HT-29 (cell line): ENCODE measurements around the gene PDLIM5. TPM values are rescaled to one million over a fixed set of nuclear protein-coding genes. Genes with fewer than 3 reads are reported as not detected.

Experiments used
- DNase-seq: peaks from one replicate; pipeline ENCODE4 v3.0.0-alpha.2; 2015; ENCODE audit warnings: low spot score
- total RNA-seq: library from RNA; depleted of rRNA; stranded (reverse); fragments of >200 nt; shearing (Covaris generic); gene quantifications from 2 replicates; pipeline ENCODE4 v1.2.3, GENCODE V29; 2014

PDLIM5 gene
- total RNA-seq, 1 experiment from 2014 or later = 74.5 TPM

DNA sequence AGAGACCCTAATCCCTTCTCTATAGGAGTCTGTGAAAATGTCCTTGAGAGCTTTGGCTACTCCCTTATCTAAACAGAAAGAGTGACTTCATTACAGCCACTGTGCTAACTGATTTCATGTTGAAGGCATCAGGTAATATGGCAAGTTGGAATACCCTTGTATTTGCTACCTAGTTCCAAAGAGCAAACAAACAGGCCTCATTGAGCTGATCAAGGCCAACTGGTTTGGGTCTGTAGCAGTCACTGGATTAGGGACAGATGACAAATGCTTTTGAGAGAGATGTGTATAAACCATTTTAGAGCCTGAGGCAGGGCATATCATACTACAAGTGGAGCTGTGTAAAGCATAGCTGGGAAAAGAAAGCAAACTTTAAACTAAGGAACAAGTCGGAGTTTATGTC lies 22.9 kb upstream of the PDLIM5 start:
- DNase-seq = no peak

- no peak for DNase-seq
These were observed 21.3 kb upstream of the PDLIM5 start for GRCh38 chr4:94430406-94430805.

DNA sequence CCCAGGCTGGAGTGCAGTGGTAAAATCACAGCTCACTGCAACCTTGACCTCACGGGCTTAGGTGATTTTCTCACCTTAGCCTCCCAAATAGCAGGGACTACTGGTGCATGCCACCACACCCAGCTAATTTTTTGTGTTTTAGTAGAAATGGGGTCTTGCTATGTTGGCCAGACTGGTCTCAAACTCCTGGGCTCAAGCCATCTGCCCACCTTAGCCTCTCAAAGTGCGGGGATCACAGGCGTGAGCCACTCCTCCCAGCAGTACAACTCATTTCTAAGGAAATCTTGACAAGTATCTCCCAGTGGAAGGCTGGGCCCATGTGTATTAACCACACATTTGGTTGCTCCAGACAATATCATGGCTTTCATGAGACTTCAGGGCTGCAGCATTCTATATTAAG lies 20.4 kb upstream of the PDLIM5 start:
- no peak for DNase-seq

DNA sequence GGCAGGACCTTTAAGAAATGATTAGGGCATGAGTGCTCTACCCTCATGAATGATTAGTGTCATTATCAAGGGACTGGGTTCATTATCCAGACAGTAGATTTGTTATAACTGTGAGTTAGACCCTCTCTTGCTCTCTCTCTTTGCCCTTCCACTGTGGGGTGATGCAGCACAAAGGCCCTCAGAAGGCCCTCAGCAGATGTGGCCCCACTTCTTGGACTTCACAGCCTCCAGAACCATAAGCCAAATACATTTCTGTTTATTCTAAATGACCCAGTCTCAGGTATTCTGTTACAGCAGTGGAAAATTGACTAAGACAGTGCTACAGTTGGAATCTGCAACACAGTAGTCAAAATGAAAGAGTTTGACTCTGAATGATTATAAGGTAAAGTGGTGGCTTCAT lies 17.2 kb upstream of the PDLIM5 start:
- no peak for DNase-seq

- no peak for DNase-seq
These were observed 15.9 kb upstream of the PDLIM5 start for GRCh38 chr4:94435874-94436273.

DNA sequence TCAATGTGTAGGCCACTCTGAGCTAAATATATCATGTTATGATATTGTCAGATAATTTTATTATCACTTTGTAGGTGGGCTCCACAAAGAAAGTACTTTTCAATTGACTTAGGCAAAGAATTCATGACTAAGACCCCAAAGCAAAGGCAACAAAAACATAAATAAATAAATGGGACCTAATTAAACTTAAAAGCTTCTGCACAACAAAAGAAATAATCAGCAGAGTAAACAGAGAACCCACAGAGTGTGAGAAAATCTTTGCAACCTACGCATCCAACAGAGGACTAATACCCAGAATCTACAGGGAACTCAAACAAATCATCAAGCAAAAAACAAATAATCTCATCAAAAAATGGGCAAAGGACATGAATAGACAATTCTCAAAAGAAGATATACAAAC lies 15.2 kb upstream of the PDLIM5 start:
- no peak for DNase-seq

DNA sequence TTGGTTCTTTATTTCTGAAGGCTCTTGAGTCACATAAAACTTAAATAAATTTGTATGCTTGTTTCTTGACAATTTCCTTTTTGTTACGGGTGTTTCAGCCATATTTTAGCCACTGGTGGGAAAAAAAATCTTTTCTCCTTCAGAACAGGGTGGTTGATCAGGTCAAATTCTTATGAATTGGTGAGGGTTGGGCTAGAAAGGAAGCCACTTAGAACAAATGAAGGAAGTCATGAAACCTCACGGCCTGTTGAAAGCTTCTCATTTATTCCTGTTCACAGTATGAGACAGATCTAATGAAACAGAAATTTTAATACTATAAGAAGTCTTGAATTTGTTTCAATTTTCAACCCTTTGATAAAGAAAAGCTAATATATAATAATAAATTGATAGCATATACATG lies 12.1 kb upstream of the PDLIM5 start:
- DNase-seq = no peak

- DNase-seq = no peak
These were observed 9.9 kb upstream of the PDLIM5 start for GRCh38 chr4:94441838-94442237.

DNA sequence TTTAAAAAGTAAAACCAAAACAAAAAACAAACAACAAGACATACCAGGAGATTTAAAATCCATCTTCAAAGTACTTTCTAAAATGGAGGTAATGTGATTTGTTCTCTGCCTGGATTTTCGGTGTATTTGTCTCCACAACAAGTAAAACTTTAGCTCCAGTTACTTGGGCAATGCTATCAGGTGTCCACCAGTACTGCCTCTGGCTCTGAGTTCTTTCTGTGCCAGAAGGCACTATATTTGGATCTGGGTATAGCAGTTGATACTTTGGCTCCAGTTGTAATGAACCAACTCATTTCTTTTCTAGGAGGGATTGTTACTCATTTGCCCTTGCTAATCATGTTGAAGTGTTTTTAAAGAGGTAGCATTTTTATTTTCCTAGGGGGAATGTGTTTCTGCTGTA lies 9.5 kb upstream of the PDLIM5 start:
- no peak for DNase-seq

- no peak for DNase-seq
These were observed 5.4 kb upstream of the PDLIM5 start for GRCh38 chr4:94446386-94446785.

- peak; percentile 67 for DNase-seq
These were observed 3.9 kb upstream of the PDLIM5 start for GRCh38 chr4:94447754-94448411.

DNA sequence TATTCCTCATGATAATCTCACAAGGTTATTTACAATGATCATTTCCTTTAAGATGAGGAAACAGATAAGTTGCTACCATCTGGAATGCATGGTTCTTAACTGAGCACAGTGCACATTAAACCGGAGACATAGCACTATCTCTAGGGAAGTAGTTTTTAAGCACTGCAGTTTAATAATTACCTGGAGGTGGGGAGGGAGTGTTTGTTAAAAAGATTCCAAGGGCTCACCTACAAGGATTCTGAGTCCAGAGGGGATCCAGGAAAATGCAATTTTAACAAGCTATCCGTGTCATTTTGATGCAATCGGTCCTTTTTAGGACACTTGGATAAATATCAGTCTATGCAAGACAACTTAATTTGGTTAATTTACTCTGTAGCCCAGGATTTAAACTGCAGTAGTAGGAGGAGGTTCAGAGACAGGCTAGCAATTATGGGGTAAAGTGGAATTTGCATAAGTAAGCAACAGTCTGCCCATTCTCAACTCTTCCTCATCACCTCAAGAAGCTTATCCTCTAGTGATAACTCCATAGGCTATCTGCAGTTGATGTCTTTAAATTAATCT lies 2.8 kb upstream of the PDLIM5 start:
- peak; percentile 80 for DNase-seq

DNA sequence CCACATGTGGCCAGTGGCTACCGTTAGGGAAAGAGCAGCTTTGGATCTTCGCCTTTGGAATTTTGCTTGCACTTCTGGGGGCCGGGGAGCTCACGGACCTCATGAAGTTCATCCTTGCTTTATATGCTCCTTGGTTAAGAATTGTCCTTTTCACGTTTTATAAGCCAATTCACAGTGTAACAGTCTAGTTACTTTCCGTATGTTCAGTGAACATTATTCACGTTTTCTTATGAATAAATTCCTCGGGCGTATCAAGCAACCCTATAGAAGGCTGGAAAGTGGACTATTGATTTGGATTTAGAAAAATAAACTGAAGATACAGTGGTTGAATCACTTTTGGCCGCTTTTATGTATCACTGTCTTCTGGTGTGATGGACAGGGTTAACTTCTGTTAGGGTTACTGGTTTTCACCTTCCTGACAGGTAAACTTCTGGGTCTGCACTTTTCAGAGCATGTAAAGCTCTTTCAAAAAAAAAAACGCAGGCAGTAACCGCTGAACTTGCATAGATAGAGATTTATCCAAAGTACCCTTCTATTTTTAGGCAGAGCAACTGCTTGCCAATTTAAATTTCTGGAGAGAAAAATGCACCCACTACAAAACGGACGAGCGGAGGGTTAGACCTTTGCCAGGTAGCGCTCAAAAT lies 569 bp upstream of the PDLIM5 start:
- no peak for DNase-seq

GRCh38 chr4:94452476-94453371 lies 982 bp downstream of the PDLIM5 start:
- peak; percentile 89 for DNase-seq

GRCh38 chr4:94453391-94453963 lies 1.7 kb downstream of the PDLIM5 start:
- peak; percentile 76 for DNase-seq

- peak; percentile 58 for DNase-seq
These were observed 2.7 kb downstream of the PDLIM5 start for GRCh38 chr4:94454405-94454804.

- DNase-seq = peak; percentile 66
These were observed 3.3 kb downstream of the PDLIM5 start for GRCh38 chr4:94455081-94455480.

- DNase-seq = no peak
These were observed 6.0 kb downstream of the PDLIM5 start for GRCh38 chr4:94457692-94458106.

GRCh38 chr4:94458682-94459081 lies 6.9 kb downstream of the PDLIM5 start:
- DNase-seq = no peak

- DNase-seq = no peak
These were observed 7.9 kb downstream of the PDLIM5 start for GRCh38 chr4:94459462-94460161.

DNA sequence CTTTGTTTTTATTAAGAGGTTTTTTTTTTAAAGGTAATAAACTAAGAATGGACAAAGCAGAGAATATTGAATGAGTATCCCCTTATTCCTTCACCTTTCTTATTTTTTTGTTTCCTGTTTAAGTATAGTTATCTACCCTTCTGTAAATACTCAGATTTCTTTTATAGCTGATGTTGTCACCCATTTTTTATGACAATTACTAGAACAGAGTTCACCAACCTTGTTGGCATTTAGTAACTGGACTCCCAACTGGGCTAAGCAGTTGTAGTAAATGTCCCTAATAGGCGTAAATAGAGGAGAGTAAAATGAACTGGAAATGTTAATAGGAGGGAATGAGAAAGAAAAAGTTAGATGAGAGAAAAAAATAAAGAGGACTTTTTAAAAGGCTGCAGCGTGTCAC lies 9.8 kb downstream of the PDLIM5 start:
- no peak for DNase-seq
